OCI-LY7 (cell line): ENCODE results near the gene ACCS. TPM values are rescaled to one million over a fixed set of nuclear protein-coding genes. Genes with fewer than 3 reads are reported as not detected.

Source experiments
- BruUV-seq: library from RNA; stranded (reverse); fragments of 400-500 nt; replicated peaks from 2 replicates; lab custom pipeline; 2021; lab: Mats Ljungman, UMichigan
- CTCF ChIA-PET: fragments of 300-600 bp; sonication (Branson Sonifier 250); formaldehyde crosslinking; loops from one replicate; lab custom pipeline; 2022; ENCODE audit warnings: antibody characterized with exemption; ENCODE audit not compliant: unreplicated experiment; lab: Charles Lee
- POLR2A ChIA-PET: fragments of 300-600 bp; sonication (Branson Sonifier 250); formaldehyde crosslinking; loops from one replicate; lab custom pipeline; 2022; ENCODE audit warnings: antibody characterized with exemption; lab: Charles Lee
- DNase-seq: peaks from one replicate; pipeline ENCODE4 v3.0.0-alpha.2; 2015; ENCODE audit warnings: low spot score
- H2AFZ ChIP-seq: fragments of 200-600 bp; sonication (generic), shearing (Covaris generic); 2 replicates; pipeline ENCODE4 v1.6.1; 2014; ENCODE audit warnings: mild to moderate bottlenecking, antibody characterized with exemption, low read length, moderate library complexity
- H3K27ac ChIP-seq: fragments of 200-600 bp; sonication (generic); 2 replicates; pipeline ENCODE4 v1.5.1; 2014; ENCODE audit warnings: mixed run types, low read depth, mild to moderate bottlenecking, moderate library complexity, low read length, inconsistent platforms; ENCODE audit not compliant: poor library complexity, severe bottlenecking
- H3K36me3 ChIP-seq: fragments of 200-600 bp; sonication (generic); 2 replicates; pipeline ENCODE4 v1.6.1; 2014; ENCODE audit warnings: mild to moderate bottlenecking, antibody characterized with exemption, low read length, moderate library complexity, mixed read lengths; ENCODE audit not compliant: insufficient read depth
- H3K4me1 ChIP-seq: fragments of 200-600 bp; sonication (generic); 2 replicates; pipeline ENCODE4 v1.5.1; 2014; ENCODE audit warnings: mild to moderate bottlenecking, low read length; ENCODE audit not compliant: insufficient read depth, poor library complexity, severe bottlenecking
- H3K4me2 ChIP-seq: fragments of 200-600 bp; sonication (generic); 2 replicates; pipeline ENCODE4 v1.6.1; 2014; ENCODE audit warnings: mild to moderate bottlenecking, low read length
- H3K4me3 ChIP-seq: fragments of 200-600 bp; sonication (generic); 2 replicates; pipeline ENCODE4 v1.5.1; 2014; ENCODE audit warnings: mild to moderate bottlenecking, low read depth, low read length; ENCODE audit not compliant: poor library complexity, severe bottlenecking
- H3K79me2 ChIP-seq: fragments of 200-600 bp; sonication (generic); 2 replicates; pipeline ENCODE4 v1.6.1; 2016; ENCODE audit warnings: low read depth, mild to moderate bottlenecking, low read length, moderate library complexity, mixed read lengths; ENCODE audit not compliant: insufficient read depth
- H3K9me2 ChIP-seq: fragments of 200-600 bp; sonication (generic); 2 replicates; pipeline ENCODE4 v1.6.1; 2016; ENCODE audit warnings: mild to moderate bottlenecking, low read length, mixed read lengths; ENCODE audit not compliant: insufficient read depth
- H3K9me3 ChIP-seq: fragments of 200-600 bp; sonication (generic); 2 replicates; pipeline ENCODE4 v1.6.1; 2014; ENCODE audit warnings: mild to moderate bottlenecking, mixed run types, low read length, mixed read lengths
- H4K20me1 ChIP-seq: fragments of 200-600 bp; sonication (generic); 2 replicates; pipeline ENCODE4 v1.6.1; 2014; ENCODE audit warnings: mild to moderate bottlenecking, antibody characterized with exemption, low read length, moderate library complexity, mixed read lengths; ENCODE audit not compliant: insufficient read depth
- EZH2phosphoT487 ChIP-seq: fragments of 200-600 bp; sonication (generic); IDR thresholded peaks from 2 replicates; pipeline ENCODE4 v1.6.1; 2018; ENCODE audit warnings: low read depth, borderline replicate concordance, mild to moderate bottlenecking, mixed run types, antibody characterized with exemption, low read length, moderate library complexity, mixed read lengths
- intact Hi-C: fragments of 100-400 bp; cut with micrococcal nuclease; formaldehyde crosslinking; loops from one replicate; pipeline ENCODE4 v1.10.0; 2022; ENCODE audit not compliant: unreplicated experiment
- total RNA-seq, 2 experiments: library from RNA; depleted of rRNA in 1 of 2; stranded (reverse); fragments of >200 nt in 1 of 2; shearing (Covaris generic) in 1 of 2; gene quantifications; 2 replicates each; pipeline ENCODE4 v1.2.3, GENCODE V29; 2014 to 2022
- TF ChIP-seq, protein P1 (sequence below): fragments of 200-600 bp; sonication (generic); conservative IDR thresholded peaks from 2 replicates; pipeline ENCODE4 v1.5.1; 2014; ENCODE audit warnings: mild to moderate bottlenecking, antibody characterized with exemption, low read length, moderate library complexity, mixed read lengths

ACCS gene
- total RNA-seq, 2 experiments from 2014 or later, result not detected

- POLR2A ChIA-PET, result interaction anchor here (0.7 kb wide), 2 partner anchors 643 to 1180 kb away, joined by 3 read pairs; no protein-coding TSS in a partner anchor
- no peaks in the 10 kb centered on the region for H3K9me3 ChIP-seq
- H3K9me2 ChIP-seq, result no peaks in the 10 kb centered on the region
- no peak overlapping the region for H2AFZ ChIP-seq
- intact Hi-C loops, result no loop called here
- no peak overlapping the region for H3K4me2 ChIP-seq
- CTCF ChIA-PET, result no interaction called here
- H3K36me3 ChIP-seq, result no peaks in the 10 kb centered on the region
- no peak for DNase-seq
- no peaks in the 10 kb centered on the region for H3K79me2 ChIP-seq
- no peaks in the 10 kb centered on the region for H3K4me1 ChIP-seq
- no peak overlapping the region for H3K27ac ChIP-seq
- no peak overlapping the region for H3K4me3 ChIP-seq
- H4K20me1 ChIP-seq, result no peaks in the 10 kb centered on the region
- BruUV-seq, result no TSS peak
- TF ChIP-seq, protein P1, sequence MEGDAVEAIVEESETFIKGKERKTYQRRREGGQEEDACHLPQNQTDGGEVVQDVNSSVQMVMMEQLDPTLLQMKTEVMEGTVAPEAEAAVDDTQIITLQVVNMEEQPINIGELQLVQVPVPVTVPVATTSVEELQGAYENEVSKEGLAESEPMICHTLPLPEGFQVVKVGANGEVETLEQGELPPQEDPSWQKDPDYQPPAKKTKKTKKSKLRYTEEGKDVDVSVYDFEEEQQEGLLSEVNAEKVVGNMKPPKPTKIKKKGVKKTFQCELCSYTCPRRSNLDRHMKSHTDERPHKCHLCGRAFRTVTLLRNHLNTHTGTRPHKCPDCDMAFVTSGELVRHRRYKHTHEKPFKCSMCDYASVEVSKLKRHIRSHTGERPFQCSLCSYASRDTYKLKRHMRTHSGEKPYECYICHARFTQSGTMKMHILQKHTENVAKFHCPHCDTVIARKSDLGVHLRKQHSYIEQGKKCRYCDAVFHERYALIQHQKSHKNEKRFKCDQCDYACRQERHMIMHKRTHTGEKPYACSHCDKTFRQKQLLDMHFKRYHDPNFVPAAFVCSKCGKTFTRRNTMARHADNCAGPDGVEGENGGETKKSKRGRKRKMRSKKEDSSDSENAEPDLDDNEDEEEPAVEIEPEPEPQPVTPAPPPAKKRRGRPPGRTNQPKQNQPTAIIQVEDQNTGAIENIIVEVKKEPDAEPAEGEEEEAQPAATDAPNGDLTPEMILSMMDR, result no peak
- TF ChIP-seq EZH2phosphoT487, result no peak
These were observed 22.3 kb downstream of the ACCS start for GRCh38 chr11:44088377-44088776.

DNA sequence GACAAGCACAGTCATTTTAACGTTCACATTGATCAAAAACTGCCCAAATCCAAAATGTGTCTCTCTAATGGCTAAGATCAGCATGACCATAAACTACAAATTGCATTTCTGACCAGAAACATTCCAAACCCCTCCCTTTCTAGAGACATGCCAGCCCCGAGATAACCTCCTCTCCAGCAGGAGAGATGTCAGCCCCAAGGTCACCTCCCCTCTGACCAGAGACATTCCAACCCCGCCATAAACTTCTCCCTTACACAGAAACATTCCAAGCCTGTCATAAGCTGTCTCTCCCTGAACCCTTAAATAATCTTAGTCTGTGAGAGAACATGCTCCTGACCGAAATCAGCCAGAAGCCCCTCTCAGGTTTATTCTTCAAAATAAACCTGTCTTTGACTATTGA, 22.8 kb downstream of the ACCS start:
- no peak for DNase-seq
- no peak overlapping the region for H3K4me2 ChIP-seq
- intact Hi-C loops, result no loop called here
- no peak overlapping the region for H3K27ac ChIP-seq
- H3K79me2 ChIP-seq, result no peaks in the 10 kb centered on the region
- H3K9me3 ChIP-seq, result no peaks in the 10 kb centered on the region
- no peaks in the 10 kb centered on the region for H3K9me2 ChIP-seq
- H2AFZ ChIP-seq, result no peak overlapping the region
- no peaks in the 10 kb centered on the region for H3K4me1 ChIP-seq
- H4K20me1 ChIP-seq, result no peaks in the 10 kb centered on the region
- POLR2A ChIA-PET, result interaction anchor here (0.7 kb wide), 1 partner anchor 643 kb away, joined by 3 read pairs; no protein-coding TSS in a partner anchor
- no TSS peak for BruUV-seq
- H3K36me3 ChIP-seq, result no peaks in the 10 kb centered on the region
- no peak for TF ChIP-seq EZH2phosphoT487
- TF ChIP-seq, protein P1, result no peak
- H3K4me3 ChIP-seq, result no peak overlapping the region
- CTCF ChIA-PET, result no interaction called here

DNA sequence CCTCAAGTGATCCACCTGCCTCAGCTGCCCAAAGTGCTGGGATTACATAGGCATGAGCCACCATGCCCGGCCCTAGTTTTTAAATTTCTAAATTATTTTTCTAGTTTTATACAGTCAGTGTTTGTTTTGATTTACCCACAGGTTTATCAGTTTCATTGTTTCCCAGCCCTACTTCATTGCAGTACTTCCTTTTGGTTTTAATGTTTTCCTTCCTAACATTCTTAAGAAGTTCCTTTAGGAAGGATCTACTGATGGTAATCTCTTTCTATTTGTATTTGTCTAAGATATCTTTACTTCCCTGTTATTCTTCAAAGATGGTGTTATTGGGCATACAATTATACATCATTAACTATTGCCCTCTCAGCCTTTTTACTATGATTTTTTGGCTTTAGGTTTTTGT, 24.5 kb downstream of the ACCS start:
- no peak overlapping the region for H3K4me2 ChIP-seq
- no peaks in the 10 kb centered on the region for H3K4me1 ChIP-seq
- CTCF ChIA-PET, result no interaction called here
- intact Hi-C loops, result loop anchor here (5.0 kb wide), 1 partner anchor 197 kb away; no protein-coding TSS in a partner anchor
- no peak for DNase-seq
- no peaks in the 10 kb centered on the region for H3K9me2 ChIP-seq
- H3K79me2 ChIP-seq, result no peaks in the 10 kb centered on the region
- H3K27ac ChIP-seq, result no peak overlapping the region
- H3K36me3 ChIP-seq, result no peaks in the 10 kb centered on the region
- H3K4me3 ChIP-seq, result no peak overlapping the region
- no TSS peak for BruUV-seq
- no peak for TF ChIP-seq EZH2phosphoT487
- TF ChIP-seq, protein P1, result no peak
- no peaks in the 10 kb centered on the region for H3K9me3 ChIP-seq
- POLR2A ChIA-PET, result interaction anchor here (0.6 kb wide), 2 partner anchors 19 to 475 kb away, joined by 3 read pairs; partner anchors contain the start of gene CD82
- no peaks in the 10 kb centered on the region for H4K20me1 ChIP-seq
- no peak overlapping the region for H2AFZ ChIP-seq
